ENCODE results near the gene RTN4R.

DNA sequence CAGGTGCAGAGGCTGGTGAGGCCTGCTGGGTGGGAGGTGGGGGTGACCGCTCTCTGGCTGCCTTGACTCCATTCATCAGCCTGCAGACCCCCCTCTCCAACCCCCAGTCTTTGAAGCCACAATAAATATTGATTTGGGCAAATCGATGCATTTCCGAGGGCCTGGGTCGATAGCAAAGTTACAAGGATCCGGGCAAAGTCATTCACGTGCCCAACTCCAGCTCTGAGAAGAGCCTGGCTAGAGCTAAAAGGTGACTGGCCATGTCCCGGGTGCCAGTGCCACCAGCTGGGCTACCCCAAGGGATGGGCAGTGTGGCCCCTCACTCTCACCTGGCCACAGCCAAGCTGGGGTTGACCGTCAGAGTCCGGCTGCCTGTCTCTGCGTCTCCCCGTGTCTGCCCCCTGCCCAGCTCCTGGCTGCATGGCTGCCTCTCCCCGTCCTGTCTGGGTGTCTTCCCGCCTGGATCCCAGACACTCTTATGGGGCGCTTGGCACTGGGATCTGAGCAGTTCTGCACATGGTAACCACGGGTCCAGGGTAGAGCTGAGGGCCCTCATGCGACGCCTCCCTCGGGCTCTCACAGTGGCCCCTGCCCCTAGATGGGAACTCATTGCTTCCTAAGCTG is 70.6 kb downstream of the RTN4R start:
- TF ChIP-seq, protein P1, sequence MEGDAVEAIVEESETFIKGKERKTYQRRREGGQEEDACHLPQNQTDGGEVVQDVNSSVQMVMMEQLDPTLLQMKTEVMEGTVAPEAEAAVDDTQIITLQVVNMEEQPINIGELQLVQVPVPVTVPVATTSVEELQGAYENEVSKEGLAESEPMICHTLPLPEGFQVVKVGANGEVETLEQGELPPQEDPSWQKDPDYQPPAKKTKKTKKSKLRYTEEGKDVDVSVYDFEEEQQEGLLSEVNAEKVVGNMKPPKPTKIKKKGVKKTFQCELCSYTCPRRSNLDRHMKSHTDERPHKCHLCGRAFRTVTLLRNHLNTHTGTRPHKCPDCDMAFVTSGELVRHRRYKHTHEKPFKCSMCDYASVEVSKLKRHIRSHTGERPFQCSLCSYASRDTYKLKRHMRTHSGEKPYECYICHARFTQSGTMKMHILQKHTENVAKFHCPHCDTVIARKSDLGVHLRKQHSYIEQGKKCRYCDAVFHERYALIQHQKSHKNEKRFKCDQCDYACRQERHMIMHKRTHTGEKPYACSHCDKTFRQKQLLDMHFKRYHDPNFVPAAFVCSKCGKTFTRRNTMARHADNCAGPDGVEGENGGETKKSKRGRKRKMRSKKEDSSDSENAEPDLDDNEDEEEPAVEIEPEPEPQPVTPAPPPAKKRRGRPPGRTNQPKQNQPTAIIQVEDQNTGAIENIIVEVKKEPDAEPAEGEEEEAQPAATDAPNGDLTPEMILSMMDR (conservative IDR thresholded peaks at IDR 0.05; ENCODE audit: low read depth, low read length): no peak
- TF ChIP-seq EZH2 (IDR thresholded peaks at IDR 0.05; ENCODE audit: low read length, unreplicated experiment): no peak

Measured in PC-3 (cell line).